ENCODE results near the gene BANP.
"Not testable (repeated sequence)": the region's sequence is repeated elsewhere in the genome, so short reads cannot be mapped to it uniquely, and the experiment has no call there.

Gene BANP

DNA sequence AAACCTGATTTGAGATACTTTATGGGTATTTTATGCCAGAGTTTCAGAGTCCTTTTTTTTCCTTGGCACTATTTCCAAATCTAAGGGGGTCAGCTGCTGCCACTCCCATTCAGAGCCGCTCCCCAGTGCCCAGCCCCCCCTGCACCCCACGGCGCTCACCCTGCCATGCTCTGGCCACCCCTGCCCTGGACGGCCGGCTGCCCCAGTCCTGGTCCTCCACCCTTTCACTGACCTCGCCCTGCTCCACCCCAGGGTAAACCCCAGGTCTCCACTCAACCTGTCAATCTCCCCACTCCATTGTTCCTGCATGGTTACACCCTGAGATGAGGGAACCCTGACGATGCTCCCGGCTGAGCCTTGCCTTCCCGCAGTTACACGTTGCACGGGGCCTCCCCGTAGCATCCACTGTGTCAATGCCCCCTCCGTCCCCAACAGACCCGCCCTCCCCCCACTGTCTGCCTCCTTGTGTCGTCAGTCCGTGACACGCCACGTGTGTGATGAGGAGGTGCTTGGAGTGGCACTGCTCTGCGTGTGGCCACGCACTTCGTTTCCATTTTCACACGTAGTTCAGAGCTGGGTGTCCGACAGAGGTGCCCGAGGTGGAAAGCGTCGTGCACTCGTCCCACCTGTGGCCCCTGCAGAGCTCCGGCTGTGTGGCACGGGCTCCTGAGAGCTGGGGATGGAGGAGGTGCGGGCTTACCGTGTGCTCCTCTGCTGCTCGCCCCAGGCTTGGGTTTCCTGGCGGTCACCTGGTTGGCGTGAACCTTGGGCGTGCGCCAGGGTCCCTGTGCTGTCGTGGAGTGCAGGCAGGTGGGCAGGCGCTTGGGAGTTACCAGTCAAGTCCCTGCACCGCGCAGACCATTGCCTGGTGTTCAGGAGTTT, 116.5 kb downstream of the BANP start:
- no peak for DNase-seq (ENCODE audit: low spot score)

GRCh38 chr16:88068476-88069396, 117.5 kb downstream of the BANP start:
- DNase-seq (ENCODE audit: low spot score) = no peak

DNA sequence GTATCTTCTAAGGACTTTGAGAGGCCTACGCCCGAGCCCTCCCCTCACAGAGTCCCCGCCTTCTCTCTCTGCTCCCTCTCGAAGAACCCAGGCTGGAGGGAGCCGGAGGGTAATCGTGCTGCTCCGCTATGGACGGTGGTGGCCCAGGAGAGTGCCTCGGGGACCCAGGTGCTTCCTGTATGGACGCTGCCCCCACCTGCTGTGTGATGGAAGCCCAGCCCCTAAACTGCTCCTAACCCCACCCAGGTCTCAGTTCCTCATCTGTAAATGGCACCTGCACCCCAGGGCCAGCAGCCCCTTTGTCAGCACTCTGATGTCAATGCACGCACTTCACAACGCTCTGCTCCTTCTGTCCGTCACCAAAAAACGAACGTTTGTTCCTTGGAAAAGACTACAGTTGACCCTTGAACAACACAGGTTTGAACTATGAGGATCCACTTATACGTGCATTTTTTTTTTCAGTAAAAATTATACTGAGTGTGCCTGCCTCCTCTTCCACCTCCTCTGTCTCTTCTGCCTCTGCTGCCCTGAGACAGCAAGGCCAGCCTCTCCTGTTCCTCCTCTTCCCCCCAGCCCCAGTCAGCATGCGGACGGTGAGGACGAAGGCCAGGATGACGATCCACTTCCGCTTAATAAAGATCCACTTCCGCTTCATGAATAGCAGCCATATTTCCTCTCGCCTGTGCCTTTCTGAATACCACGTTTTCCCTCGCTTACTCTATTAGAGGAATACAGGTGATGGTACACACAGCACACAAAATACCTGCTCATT, 118.3 kb downstream of the BANP start:
- DNase-seq (ENCODE audit: low spot score) = no peak

GRCh38 chr16:88070341-88070740, 119.1 kb downstream of the BANP start:
- DNase-seq (ENCODE audit: low spot score) = no peak

DNA sequence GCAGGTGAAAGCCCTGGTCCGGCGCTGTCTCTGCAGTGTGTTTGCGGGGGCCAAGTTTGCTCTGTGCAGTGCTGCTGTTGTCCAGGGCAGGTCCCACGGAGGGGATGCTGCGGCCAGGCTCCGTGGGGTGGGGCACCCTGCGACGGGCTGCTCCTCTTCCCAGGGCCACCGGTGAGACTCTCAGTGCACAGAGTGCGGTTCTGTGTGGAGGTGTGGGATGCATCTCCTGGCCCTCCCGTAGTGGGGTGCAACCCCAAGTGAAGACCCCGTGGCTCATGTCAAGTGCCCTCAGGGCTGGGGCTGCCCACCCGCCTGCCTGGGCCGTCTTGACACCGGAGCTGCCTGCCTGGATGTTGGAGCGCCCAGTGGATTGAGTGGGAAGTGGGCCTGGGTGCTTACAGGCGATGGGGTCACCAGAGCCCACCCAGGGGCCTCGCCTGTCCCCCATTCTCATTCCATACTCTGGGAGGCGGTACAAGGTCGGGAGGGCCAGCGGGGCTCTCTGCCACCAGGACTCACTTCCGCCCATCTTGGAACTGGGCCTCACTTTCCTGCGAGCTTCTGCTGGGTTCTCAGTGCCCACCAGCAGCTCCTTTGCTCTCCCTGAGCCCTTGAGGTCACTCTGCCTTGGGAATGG, 119.9 kb downstream of the BANP start:
- no peak for DNase-seq (ENCODE audit: low spot score)

- DNase-seq (ENCODE audit: low spot score) = no peak
These were observed 120.7 kb downstream of the BANP start for GRCh38 chr16:88071908-88072307.

GRCh38 chr16:88072571-88073001, 121.4 kb downstream of the BANP start:
- DNase-seq (ENCODE audit: low spot score) = no peak

- no peak for DNase-seq (ENCODE audit: low spot score)
These were observed 122.0 kb downstream of the BANP start for GRCh38 chr16:88073201-88073721.

DNA sequence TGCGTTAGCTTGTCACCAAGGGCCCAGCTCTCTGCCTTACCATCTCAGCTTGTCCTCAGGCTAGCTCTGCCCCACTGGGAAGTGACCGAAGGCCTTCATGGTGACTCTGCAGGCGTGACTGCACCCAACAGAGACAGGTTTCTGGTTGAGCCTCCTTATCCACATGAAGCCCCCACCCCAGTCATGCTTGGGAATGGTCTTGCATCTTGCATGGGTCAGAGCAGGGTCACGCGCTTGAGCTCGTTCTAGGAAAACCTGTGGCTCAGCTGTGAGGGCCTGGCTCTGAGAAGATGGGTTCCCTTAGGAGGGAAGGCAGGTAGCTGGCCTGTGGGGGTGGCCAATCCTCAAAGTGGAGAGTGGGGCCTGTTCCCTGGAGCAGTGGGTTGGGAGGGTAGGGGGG, 122.8 kb downstream of the BANP start:
- no peak for DNase-seq (ENCODE audit: low spot score)

- no peak for DNase-seq (ENCODE audit: low spot score)
These were observed 125.1 kb downstream of the BANP start for GRCh38 chr16:88076211-88076931.

GRCh38 chr16:88076932-88077320, 125.7 kb downstream of the BANP start:
- DNase-seq (ENCODE audit: low spot score) = not testable (repeated sequence)

DNA sequence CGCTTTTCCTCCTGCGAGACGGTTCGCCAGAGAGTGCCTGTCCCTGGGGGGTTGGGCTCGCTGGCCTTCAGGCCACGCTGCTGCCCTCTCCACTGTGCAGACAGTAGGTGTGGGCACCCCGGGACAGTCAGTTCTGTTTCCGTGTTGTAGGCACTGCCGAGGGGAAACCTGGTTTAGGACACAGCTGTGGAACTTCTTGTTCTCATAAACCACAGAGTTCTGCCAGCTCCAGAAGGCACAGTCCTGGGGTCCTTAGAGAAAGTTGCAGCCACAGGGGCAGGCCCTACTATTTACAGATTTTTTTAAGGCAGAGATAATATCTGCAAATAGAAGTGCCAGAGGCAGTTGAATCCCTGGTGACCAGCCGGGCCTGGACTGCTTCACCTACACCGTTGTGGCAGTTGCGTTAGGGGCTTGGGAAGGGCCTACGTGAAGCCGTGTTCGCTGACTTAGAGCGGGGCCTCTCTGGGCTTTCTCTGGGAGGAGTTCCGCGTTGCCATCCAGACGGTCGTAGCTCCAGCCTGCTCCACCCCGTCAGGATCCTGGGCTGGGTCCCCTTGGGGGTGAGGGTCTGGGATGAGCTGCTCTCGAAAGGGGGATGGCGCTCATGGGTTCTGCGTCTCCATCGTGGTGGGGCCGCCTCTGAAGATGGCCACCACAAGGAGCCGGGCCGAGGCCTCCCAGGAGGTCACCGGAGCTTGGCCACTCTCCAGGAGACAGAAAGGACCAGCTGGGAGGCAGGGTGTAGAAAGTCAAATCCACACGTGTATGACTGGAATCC, 126.3 kb downstream of the BANP start:
- DNase-seq (ENCODE audit: low spot score) = no peak

- no peak for DNase-seq (ENCODE audit: low spot score)
These were observed 127.0 kb downstream of the BANP start for GRCh38 chr16:88078111-88078775.

- DNase-seq (ENCODE audit: low spot score) = no peak
These were observed 132.3 kb downstream of the BANP start for GRCh38 chr16:88083582-88083981.

GRCh38 chr16:88084881-88085280, 133.6 kb downstream of the BANP start:
- DNase-seq (ENCODE audit: low spot score) = no peak

DNA sequence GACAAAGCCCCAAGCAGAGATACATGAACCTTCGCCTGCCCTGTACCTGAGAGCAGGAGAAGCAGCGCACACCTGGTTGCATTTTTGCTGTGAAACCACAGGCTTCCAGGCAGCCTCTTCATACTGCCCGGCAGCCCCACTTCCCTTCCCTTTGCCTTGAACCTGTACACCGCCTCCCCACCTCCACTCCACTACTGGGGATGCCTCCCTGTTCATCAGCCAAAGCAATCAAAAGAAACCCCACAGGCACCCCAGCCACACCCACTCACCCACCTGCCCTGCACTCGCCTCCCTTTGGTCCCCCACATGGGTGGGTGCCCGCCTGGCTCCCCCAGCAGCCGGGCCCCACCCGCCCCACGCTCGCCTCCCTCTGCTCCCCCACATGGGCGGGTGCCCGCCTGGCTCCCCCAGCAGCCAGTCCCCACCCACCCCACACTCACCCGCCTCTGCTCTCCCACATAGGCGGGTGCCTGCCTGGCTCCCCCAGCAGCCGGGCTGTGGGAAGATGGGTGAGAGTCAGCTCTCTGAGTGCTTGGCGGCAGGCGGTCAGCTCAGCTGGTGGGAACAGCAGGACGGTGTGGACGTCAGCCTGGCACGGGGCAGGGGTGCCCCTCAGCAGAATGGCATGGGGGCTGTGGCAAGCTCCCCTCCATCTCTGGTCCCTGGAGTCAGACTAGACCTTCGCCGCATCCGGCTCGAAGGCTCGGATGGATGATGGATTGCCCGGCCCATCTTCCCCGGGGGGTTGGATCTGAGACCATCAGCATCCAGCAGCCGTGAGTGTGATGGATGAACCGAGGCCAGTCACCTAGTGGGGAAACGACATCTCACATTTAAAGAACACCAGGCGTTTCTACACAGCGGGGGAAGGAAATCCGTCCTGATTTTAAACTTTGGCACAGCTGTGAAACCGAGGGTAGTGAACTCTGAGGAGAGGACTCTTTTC, 135.6 kb downstream of the BANP start:
- DNase-seq (ENCODE audit: low spot score) = no peak

GRCh38 chr16:88087517-88087877, 136.3 kb downstream of the BANP start:
- no peak for DNase-seq (ENCODE audit: low spot score)

DNA sequence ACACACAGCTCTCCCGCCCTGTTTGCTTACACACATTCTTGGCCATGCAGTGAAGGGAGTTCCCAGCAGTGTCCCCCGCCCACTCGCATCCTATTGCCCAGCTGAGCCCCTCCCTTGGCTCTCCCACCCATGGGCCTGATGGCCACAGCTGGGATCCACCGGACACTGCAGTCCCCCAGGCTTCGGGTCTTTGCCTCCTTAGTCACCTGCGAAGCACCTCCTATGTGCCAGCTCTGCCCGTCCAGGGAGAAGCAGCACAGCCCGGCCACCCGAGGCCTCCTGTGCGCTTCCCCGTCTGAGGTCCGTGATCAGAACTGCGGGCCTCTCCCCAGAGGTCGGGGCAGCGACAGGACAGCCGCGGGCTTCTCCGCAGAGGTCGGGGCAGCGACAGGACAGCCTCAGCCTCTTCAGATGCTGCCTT, 136.9 kb downstream of the BANP start:
- DNase-seq (ENCODE audit: low spot score) = no peak

Data from LoVo (cell line).